NOMO-1 treated with dmso at 0.1 percent for 144 hours (cell line): ENCODE data around the gene UBE2L6.

ENCODE experiments used
- DNase-seq: peaks from one replicate; lab custom pipeline; 2025; ENCODE audit not compliant: unreplicated experiment; lab: John Stamatoyannopoulos, UW

Gene UBE2L6

GRCh38 chr11:57530596-57531507, 36.6 kb downstream of the UBE2L6 start, which contains the start of gene TIMM10:
Gene TIMM10 (minus strand): TSS chr11:57530754. CDS start chr11:57530189, 565 bp downstream.
- peak; percentile 98 for DNase-seq

DNA sequence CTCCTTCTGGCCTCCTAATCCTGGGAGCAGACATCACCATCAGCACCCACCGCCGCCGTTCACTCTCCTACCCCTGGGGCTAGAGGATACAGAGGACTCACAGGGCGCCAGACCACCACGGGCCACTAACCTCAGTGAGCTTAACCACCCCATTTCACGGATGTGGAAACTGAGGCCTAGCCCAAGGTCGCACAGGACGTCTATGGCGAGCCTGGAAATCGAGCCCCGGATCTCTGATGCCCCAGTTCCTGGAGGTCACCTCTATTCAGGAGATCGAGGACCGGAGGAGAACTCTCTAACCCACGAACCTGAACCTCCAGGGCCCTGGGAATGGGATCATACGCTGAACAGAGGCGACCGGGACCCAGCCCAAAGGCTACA, 37.3 kb downstream of the UBE2L6 start:
- no peak for DNase-seq

DNA sequence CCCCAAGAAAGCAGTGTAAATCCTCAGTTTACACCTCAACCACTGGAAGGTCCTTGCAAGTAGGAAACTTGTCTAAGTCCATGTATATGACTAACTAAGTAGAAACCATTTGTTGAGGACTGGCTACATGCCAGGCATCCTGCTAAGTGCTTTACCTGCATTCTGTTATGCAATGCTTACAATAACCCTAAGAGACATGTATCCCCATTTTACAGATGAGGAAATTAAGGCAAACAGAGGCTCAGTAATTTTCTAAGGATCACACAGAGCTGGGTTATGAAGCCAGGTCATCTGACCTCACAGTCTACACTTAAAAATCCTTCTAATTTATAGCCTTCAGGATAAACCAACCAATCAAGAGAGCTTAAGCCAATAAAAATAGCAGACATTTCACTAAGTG, 38.5 kb downstream of the UBE2L6 start:
- DNase-seq = no peak

DNA sequence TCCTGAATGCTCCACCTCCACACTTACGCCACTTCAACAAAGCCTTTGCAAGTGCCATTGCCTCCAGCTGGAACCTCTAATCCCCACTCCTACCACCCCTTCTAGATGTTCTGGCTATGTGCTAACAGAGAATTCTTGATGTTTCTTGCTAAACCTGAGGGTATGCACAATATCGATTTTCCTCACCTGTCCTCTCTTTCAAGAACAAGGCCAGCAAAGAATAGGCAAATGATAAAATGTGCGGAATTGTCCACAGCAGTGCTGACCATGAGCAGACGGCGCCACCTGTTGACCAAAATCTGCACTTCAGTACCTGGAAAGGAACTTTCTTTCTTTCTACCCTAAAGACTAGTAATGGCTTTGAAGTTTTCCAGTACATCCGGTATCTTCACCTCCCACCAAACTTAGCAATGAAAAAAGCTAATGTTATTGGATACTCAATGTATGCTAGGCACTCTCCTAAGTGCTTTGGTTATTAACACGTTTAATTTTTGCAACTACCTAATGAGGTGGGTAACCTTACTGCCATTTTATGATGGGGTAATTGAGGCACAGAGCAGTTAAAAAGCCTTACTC, 40.3 kb downstream of the UBE2L6 start:
- no peak for DNase-seq

DNA sequence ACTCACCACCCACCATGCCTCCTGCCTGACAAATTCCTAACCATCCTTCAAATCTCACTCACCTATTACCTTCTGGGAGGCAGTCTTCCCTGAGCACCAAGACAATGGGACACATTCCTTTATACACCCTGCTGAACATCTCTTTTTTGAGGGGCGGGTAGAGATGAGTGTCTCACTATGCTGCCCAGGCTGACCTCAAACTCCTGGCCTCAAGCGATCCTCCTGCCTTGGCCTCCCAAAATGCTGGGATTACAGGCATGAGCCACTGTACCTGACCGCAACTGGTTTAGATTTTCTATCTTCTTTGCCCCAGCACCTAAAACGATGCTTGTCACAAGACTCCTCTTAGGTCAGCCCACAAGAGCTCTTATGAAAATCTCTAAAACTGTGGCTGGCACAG, 44.1 kb downstream of the UBE2L6 start:
- DNase-seq = no peak

- DNase-seq = no peak
Observed at GRCh38 chr11:57521116-57521515, 46.4 kb downstream of the UBE2L6 start.

DNA sequence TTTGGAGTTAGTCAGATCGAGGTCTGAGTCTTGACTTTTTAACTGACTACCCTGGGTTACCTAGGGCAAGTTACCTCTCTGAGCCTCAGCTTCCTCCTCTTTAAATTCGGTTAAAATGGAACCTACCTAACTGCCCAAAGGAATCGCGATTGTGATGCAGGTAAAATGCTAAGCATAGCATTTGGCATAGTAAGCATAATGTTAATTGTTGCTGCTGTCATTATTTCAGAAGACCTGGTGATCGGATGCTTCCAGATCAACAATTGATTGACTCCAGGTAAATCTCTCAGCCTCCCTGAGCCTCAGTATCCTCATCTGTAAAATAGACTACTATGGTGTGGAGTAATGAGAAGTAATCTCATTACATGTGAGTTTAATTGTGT, 51.4 kb downstream of the UBE2L6 start:
- no peak for DNase-seq

DNA sequence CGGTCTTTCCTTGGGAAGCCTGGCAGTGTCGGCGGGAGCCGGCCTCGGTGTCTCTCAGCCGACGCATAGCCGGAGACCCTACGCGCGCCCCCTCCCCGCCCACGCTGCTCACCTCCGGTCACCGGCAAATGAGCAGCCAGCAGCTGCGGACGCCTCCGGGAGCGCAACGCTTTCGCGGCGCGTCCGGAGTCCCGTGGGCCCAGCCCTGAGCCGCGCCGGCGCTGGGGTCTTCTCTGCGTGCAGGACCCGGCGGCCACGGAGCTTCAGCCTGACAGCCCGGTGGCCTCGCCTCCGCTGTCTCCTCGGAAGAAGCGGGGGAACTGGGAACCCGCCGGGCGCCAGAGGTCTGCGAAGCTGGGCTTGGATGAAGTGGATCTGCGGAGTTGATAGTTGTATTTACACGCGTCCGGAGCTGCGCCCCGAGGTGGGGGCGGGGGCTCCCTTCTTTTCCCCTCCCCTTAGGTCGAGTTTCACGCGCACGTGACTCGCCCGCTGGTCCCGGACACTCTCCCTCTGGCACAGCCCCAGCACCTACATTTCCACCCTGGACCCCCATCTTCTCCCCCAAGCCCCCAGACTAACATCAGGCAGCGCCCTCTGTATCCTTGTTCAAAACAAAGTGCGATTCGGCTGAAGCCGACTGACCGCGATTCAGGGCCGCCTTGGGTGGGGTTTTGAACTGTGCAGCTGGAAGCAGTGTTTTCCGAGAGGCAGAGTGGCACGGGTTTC, 52.0 kb downstream of the UBE2L6 start, which contains the start of gene SLC43A1:
TSS of gene SLC43A1 (minus strand) at position 371 of the 729 bp plus-strand sequence. CDS start 1,591 bp downstream, outside the sequence.
- no peak for DNase-seq

DNA sequence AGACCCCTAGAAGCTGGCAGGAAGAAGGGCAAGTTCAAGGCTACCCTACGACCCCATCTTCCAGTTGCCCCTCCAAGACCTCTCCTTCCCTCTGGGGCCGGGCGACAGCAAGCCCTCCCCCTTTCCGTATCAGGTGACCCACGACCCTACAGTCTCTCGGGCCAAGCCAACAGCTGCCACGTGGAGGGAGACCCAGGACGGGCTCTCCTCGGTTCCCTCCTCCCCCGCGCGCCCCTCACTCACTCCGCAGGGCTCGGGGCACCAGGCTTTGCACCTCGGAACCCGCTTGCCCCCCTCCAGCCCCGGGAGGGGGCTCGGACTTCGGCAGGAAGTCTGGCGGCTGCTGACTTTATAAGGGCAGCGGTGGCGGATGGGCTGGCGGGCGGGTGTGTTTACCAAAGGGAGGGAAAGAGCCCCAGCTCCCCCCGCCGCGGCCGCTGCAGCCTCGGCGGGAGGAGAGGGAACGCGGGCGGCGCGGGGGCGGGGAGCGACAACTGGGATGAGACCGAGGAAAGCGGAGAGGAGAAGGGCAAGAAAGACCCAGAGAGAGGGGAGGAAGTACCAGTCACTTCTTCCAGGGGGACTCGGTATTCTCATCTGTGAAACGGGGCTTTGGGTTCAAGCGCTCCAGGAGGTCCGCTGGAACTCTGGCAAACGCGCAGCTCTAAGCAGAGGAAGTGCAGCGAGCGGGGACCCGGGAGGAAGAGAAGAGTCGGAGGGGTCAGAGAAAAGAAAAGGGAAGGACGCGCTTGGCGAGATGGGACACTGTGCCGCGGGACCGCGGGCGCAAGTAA, 52.7 kb downstream of the UBE2L6 start:
- no peak for DNase-seq

DNA sequence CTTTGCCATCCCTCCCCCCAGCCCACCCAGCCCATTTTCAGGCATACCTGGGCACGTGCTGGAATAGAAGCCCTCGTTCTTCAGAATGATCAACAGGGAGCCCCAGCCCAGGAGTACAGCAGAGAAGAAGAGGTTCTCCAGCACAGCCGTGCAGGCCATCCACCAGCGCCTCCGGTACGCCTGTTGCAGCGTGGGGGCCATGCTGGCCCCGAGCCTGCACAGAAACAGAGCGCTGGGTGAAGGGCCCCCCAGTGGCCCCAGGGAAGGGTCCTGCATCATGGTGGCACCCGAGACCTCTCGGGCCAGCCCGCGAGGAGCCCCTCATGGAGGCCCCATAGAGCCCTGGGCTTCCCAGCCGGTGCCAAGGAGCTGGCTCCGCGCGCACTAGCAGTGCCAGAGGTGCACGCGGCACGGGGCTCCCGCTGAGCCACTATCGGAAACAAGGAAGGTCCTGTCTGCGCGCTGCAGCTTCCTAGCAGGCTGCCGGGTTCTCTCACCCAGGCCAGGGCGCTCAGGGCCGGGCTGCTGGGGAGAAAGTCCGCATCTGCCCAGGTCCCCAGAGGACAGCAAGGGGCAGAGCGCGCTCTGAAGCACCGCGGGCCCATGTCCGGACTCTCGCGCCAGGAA, 53.4 kb downstream of the UBE2L6 start:
- DNase-seq = no peak

GRCh38 chr11:57513452-57513795, 54.0 kb downstream of the UBE2L6 start:
- no peak for DNase-seq

- no peak for DNase-seq
Observed at GRCh38 chr11:57512646-57513451, 54.6 kb downstream of the UBE2L6 start.

DNA sequence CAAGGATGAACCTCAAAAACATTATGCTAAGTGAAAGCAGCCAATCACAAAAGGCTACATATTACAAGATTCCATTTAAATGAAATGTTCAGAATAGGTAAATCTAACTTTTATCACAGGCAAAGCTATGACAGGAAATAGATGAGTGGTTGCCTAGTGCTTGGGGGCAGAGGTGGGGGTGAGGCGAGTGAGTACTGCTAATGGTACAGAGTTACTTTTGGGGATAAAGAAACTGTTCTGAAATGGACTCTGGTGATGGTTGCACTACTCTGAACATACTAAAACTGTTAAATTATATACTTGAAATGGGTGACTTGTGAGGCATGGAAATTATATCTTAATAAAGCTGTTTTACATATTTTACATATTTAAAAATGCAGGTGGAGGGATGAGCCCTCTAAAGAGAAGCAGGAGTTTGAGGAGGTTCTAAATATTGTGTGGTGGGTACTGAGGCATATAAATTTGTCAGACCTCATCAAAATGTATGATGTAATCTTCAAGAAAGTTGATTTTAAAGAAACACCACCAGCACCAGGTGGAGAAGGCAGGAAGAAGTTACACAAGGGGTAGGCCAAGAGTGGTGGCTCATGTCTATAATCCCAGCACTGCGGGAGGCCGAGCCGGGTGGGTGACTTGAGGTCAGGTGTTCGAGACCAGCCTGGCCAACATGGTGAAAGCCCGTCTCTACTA, 55.6 kb downstream of the UBE2L6 start:
- DNase-seq = no peak

DNA sequence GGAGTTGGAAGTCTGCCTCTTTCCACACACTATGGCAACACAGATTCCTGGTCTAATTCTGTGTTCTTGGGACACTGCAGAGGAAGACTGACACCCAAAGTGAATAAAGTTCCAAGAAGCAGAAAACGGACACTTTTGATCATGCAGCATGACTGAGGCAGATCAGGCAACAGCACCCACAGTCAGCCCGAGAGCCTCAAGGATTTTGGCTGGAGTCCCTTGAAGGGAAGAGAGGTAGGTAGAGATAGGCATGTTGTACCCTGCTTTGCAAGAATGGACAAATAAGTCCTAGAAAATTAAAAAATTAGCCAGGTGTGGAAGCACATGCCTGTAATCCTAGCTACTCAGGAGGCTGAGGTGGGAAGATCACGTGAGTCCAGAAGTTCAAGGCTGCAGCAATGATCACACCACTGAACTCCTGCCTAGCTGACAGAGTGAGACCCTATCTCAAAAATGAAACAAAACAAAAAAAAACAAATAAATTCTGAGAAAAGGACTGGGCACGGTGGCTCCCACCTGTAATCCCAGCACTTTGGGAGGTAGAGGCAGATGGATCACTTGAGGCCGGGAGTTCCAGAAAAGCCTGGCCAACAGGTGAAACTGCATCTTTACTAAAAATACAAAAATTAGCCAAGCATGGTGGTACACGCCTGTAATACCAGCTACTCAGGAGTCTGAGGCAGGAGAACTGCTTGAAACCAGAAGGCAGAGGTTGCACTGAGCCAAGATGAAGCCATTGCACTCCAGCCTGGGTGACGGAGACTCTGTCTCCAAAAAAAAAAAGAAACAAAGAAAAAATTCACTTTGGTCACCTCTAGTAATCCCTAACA, 58.9 kb downstream of the UBE2L6 start:
- DNase-seq = no peak

DNA sequence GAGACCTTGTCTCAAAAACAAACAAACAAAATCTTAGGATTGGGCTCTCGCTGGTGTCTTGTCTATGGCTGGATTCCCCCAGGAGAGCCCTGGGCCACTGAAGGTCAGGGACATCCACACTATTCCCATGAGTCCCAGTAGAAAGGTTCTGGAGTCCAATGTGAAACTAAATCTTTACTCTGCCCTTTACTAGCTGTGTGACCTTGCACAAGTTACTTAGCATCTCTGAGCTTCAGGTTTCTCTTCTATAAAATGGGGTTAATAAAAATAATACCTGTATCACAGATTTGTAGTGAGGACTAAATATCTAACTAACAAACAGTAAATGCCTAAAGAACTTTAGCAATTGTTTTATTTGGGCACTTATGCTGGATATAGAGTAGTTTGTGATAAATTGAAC, 61.0 kb downstream of the UBE2L6 start:
- no peak for DNase-seq

GRCh38 chr11:57504511-57504910, 63.0 kb downstream of the UBE2L6 start:
- no peak for DNase-seq

GRCh38 chr11:57502870-57503269, 64.6 kb downstream of the UBE2L6 start:
- DNase-seq = no peak

GRCh38 chr11:57502376-57502775, 65.1 kb downstream of the UBE2L6 start:
- DNase-seq = no peak
